Measurements from ENCODE around the gene EMP1. TPM values are rescaled to one million over a fixed set of nuclear protein-coding genes. Genes with fewer than 3 reads are reported as not detected.
"Not testable (repeated sequence)": the region's sequence is repeated elsewhere in the genome, so short reads cannot be mapped to it uniquely, and the experiment has no call there.

The EMP1 gene
- total RNA-seq, 1 experiment from 2014 or later: 71.3 TPM

GRCh38 chr12:13257356-13257875, 60.9 kb downstream of the EMP1 start:
- no peak for DNase-seq (ENCODE audit: low read depth)

- DNase-seq (ENCODE audit: low read depth): no peak
Observed at GRCh38 chr12:13258197-13258596, 61.7 kb downstream of the EMP1 start.

- DNase-seq (ENCODE audit: low read depth): no peak
Observed at GRCh38 chr12:13258717-13259119, 62.2 kb downstream of the EMP1 start.

- DNase-seq (ENCODE audit: low read depth): not testable (repeated sequence)
Observed at GRCh38 chr12:13259625-13260024, 63.1 kb downstream of the EMP1 start.

GRCh38 chr12:13267826-13268225, 71.3 kb downstream of the EMP1 start:
- DNase-seq (ENCODE audit: low read depth): not testable (repeated sequence)

GRCh38 chr12:13268581-13268980, 72.1 kb downstream of the EMP1 start:
- no peak for DNase-seq (ENCODE audit: low read depth)

Other genes starting within 250 kb of the EMP1 start
- gene GPRC5D, start 244.6 kb upstream of the EMP1 start, total RNA-seq (2014; rRNA removed; shearing (Covaris generic)): not detected in 2 replicates
- 4.1 and 8.9 TPM in 2 replicates for gene HEBP1, start 196.5 kb upstream of the EMP1 start, total RNA-seq (2014; rRNA removed; shearing (Covaris generic))
- gene FAM234B, start 152.3 kb upstream of the EMP1 start, total RNA-seq (2014; rRNA removed; shearing (Covaris generic)): 2.7 and 2.9 TPM in 2 replicates
- not detected in 2 replicates for gene GSG1, start 93.1 kb upstream of the EMP1 start, total RNA-seq (2014; rRNA removed; shearing (Covaris generic))

Measured in RPMI7951 (cell line).